Activated gamma-delta T cell (primary cell): ENCODE data around the gene GRIA1.
"Not testable (repeated sequence)": the region's sequence is repeated elsewhere in the genome, so short reads cannot be mapped to it uniquely, and the experiment has no call there.

ENCODE experiments used
- DNase-seq: peaks from one replicate; lab custom pipeline; 2025; lab: John Stamatoyannopoulos, UW

Gene GRIA1

GRCh38 chr5:153835891-153836515, 345.5 kb downstream of the GRIA1 start:
- no peak for DNase-seq

- not testable (repeated sequence) for DNase-seq
Measured at GRCh38 chr5:153849303-153850113, 359.0 kb downstream of the GRIA1 start.

- DNase-seq, result no peak
Measured at GRCh38 chr5:153860195-153860886, 369.9 kb downstream of the GRIA1 start.

DNA sequence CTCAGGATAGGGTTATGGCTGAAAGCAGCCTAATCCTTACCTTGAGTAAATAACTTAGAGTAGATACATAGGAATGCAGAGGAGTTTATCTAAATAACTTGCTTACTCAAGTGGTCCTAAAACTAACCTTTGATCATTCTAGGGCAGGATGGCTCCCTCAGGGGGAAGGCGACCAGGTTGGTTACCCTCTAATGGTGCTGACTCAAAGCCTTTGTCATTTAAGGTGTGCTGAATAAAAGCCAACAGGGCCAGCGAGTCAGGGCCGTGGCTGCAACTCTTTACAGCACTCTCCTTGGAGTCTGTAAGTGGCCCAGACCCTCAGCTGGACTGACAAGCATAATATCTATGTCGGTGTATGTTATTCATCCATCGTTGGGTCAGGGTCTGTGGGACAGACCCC, 372.4 kb downstream of the GRIA1 start:
- DNase-seq, result not testable (repeated sequence)
